ENCODE results near the gene RABAC1. TPM values are rescaled to one million over a fixed set of nuclear protein-coding genes. Genes with fewer than 3 reads are reported as not detected.

Gene RABAC1
- total RNA-seq, 2 donors from 2014 or later, result 172 to 197 TPM

DNA sequence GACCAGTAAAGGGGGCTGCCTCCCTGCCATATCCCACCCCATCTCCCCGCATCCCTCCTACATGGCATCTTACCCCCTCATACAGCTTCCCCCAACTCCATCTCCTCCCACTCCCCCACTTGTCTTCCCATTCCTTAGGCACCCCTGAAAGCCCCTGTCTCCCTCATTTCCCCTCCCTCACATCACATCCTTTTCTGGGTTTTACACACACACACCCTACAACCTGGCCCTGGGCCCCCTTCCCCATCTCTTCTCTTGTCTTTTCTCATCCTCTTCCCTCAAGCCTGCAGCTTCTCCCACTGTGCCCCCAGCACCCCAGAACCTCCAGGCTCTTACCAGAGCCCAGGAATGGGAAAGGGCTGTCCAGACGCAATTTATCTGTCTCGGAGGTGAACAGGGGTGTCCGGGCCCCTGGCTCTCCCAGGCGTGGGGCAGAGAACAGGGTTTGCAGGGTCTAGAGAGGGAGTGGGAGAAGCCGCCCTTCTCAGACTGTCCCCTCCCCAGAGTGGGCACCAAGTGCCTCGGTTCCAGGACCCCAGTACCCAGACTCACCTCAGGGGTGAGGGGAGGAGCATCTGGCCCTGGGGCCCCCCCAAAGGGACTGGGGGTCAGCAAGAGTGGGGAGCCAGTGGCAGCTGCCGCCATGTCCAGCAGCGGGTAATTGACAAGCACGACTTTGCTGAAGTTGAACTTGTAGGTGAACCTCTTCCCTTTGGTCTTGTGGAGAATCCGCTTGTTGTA, 50.2 kb downstream of the RABAC1 start:
- H3K9ac ChIP-seq (ENCODE audit: low read depth in 2 of 2, low read length in 2 of 2), result no peak overlapping the region
- no peak for DNase-seq
- TF ChIP-seq, protein P1, sequence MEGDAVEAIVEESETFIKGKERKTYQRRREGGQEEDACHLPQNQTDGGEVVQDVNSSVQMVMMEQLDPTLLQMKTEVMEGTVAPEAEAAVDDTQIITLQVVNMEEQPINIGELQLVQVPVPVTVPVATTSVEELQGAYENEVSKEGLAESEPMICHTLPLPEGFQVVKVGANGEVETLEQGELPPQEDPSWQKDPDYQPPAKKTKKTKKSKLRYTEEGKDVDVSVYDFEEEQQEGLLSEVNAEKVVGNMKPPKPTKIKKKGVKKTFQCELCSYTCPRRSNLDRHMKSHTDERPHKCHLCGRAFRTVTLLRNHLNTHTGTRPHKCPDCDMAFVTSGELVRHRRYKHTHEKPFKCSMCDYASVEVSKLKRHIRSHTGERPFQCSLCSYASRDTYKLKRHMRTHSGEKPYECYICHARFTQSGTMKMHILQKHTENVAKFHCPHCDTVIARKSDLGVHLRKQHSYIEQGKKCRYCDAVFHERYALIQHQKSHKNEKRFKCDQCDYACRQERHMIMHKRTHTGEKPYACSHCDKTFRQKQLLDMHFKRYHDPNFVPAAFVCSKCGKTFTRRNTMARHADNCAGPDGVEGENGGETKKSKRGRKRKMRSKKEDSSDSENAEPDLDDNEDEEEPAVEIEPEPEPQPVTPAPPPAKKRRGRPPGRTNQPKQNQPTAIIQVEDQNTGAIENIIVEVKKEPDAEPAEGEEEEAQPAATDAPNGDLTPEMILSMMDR (IDR thresholded peaks at IDR 0.05), result no peak
- H3K27ac ChIP-seq, result no peak overlapping the region
- H3K4me1 ChIP-seq, result no peaks in the 10 kb centered on the region
- H3K36me3 ChIP-seq, result no peaks in the 10 kb centered on the region
- H3K27me3 ChIP-seq, result peaks cover 25% of the 10 kb centered on the region
- H3K4me3 ChIP-seq, result no peak overlapping the region
- H3K9me3 ChIP-seq, result no peaks in the 10 kb centered on the region
- intact Hi-C loops (cut with DNase I), result no loop called here

DNA sequence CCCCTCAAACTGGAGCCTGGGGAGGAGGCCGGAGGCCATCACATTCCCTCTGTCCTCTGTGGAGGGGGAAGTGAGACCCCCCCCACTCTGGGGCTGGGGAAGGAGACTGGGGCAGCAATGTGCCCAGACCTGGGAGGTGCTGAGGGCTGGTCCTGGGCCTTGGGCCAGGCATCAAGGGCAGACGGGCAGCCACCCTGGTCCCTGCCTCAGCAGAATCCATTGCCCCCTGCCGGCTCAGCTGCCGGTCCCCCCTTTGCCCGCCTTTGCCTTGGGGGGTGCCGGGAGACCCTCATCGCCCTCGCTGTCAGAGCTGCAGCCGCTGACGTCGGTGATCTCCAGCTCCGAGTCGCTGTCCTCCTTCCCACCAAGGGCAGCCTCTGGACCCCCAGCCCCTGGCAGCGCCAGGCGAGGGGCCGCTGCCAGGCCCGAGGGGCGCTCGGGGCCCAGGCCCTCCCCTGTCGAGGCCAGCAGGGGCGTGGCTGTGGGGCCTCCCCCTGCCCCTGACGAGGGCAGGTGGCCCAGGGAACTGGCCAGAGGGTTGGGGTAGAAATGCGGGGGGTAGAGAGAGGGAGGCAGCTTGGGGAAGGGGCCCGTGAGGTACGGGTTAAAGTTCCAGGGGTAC, 51.0 kb downstream of the RABAC1 start:
- Histone ChIP-seq H3K36me3 (peaks cover 3% of the 10 kb centered on the region), H3K9me3 (no peaks in the 10 kb centered on the region), H3K9ac (ENCODE audit: low read depth in 2 of 2, low read length in 2 of 2) (no peak overlapping the region), H3K27ac (no peak overlapping the region), H3K27me3 (peaks cover 17% of the 10 kb centered on the region), H3K4me3 (no peak overlapping the region), H3K4me1 (no peaks in the 10 kb centered on the region)
- no peak for DNase-seq
- intact Hi-C loops (cut with DNase I), result no loop called here
- TF ChIP-seq, protein P1 (IDR thresholded peaks at IDR 0.05), result no peak

DNA sequence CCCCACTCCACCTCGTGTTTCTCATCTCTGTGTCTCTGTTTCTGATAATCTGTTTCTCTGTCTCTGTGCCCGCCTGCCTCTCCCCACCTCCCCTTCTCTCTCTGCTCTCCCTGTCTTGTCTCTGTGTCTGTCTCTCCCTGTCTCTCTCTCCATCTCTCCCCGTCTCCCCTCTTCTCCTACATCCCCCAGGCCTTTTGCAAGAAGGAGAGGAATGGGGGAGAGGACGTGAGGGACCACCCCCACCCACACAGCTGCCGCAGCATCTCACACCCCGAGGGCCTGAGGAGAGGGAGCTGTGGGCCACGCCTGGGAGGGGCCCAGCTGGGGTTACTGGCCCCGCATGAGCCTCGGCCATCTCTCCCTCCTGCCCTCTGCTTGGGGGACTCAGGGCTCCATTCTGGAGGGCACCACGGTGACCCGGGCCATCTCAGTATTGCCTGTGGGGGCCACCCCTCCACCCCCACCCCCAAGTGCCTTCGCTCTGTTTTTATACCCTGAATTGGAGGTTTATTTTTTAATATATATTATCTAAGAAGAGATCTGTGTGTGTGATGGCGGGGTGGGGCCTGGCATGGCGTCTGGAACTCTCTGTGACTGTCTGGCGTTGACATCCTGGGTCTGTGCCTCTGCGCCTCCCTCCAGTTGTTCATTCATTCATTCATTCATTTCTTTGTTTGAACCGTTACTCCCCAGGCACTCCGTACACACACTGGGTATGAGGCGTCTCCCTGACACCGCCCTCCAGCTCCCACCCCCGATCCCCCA, 52.0 kb downstream of the RABAC1 start:
- DNase-seq, result no peak
- no peak overlapping the region for H3K4me3 ChIP-seq
- peaks cover 12% of the 10 kb centered on the region for H3K36me3 ChIP-seq
- H3K27ac ChIP-seq, result no peak overlapping the region
- H3K27me3 ChIP-seq, result peaks cover 7% of the 10 kb centered on the region
- intact Hi-C loops (cut with DNase I), result no loop called here
- no peaks in the 10 kb centered on the region for H3K4me1 ChIP-seq
- no peaks in the 10 kb centered on the region for H3K9me3 ChIP-seq
- TF ChIP-seq, protein P1 (IDR thresholded peaks at IDR 0.05), result no peak
- H3K9ac ChIP-seq (ENCODE audit: low read depth in 2 of 2, low read length in 2 of 2), result no peak overlapping the region

Other genes starting within 250 kb of the RABAC1 start
- gene CEACAM6, start 203.8 kb downstream of the RABAC1 start, total RNA-seq, result 100 to 1,000 TPM; 260 to 655 TPM
- 1 to 10 TPM; 1.1 to 2.8 TPM for gene CEACAM3, start 162.7 kb downstream of the RABAC1 start, total RNA-seq
- gene LYPD4, start 114.6 kb downstream of the RABAC1 start, total RNA-seq, result not detected
- gene DMRTC2, start 114.3 kb downstream of the RABAC1 start, total RNA-seq, result not detected
- gene RPS19, start 99.1 kb downstream of the RABAC1 start, total RNA-seq, result 1,000 to 10,000 TPM; 1,710 to 2,039 TPM
- 1 to 10 TPM; 3.5 to 3.8 TPM for gene CD79A, start 82.0 kb downstream of the RABAC1 start, total RNA-seq
- gene ARHGEF1, start 76.1 kb downstream of the RABAC1 start, total RNA-seq, result 10 to 100 TPM; 64.1 to 98.7 TPM
- under 1 TPM; 0.42 to 0.47 TPM for gene ERFL, start 30.9 kb downstream of the RABAC1 start, total RNA-seq
- gene ATP1A3, start 34.9 kb upstream of the RABAC1 start, total RNA-seq, result 1 to 10 TPM in 1 of 2 donors, under 1 TPM in 1; 0.35 to 1.9 TPM
- gene GRIK5, start 110.9 kb upstream of the RABAC1 start, total RNA-seq, result 1 to 10 TPM in 1 of 2 donors, under 1 TPM in 1; 0.62 to 2.3 TPM
- gene ZNF574, start 116.8 kb upstream of the RABAC1 start, total RNA-seq, result 10 to 100 TPM; 14.7 to 15.9 TPM
- gene POU2F2, start 173.1 kb upstream of the RABAC1 start, total RNA-seq, result 1 to 10 TPM; 2.1 to 4.0 TPM

Data from colonic mucosa (tissue), 4 donors.